Lower leg skin (tissue), 4 donors: Measurements from ENCODE around the gene ERC2. TPM values are rescaled to one million over a fixed set of nuclear protein-coding genes. Genes with fewer than 3 reads are reported as not detected.

ENCODE experiments used
- DNase-seq, 2 donors: peaks; one replicate each; pipeline ENCODE4 v3.0.0-alpha.2; 2019; ENCODE audit warnings: low spot score in 2 of 2
- H3K4me3 ChIP-seq: fragments of 200-600 bp; sonication (generic); 2 replicates; pipeline ENCODE4 v1.5.1; 2017; ENCODE audit warnings: mild to moderate bottlenecking, low read depth; ENCODE audit not compliant: poor library complexity, severe bottlenecking
- CTCF ChIP-seq, 3 donors: fragments of 450-650 bp; IDR thresholded peaks; one replicate each; pipeline ENCODE4 v1.5.1; 2016; ENCODE audit warnings: antibody characterized with exemption in 3 of 3, mild to moderate bottlenecking in 3 of 3, moderate library complexity in 2 of 3
- POLR2A ChIP-seq, 2 donors: fragments of 450-650 bp; IDR thresholded peaks; one replicate each; pipeline ENCODE4 v1.6.1; 2016 to 2017; ENCODE audit warnings: antibody characterized with exemption in 2 of 2, mild to moderate bottlenecking in 1 of 2, moderate library complexity in 1 of 2
- WGBS, 2 donors: methylation state at CpG; one replicate each; pipeline ENCODE4 v1.1.5; 2018; 5-methylcytosine and 5-hydroxymethylcytosine counted together
- intact Hi-C: fragments of 100-400 bp; cut with DNase I; formaldehyde crosslinking; loops from one replicate; pipeline ENCODE4 v1.15.0; 2023; ENCODE audit warnings: low total_unique reads
- total RNA-seq, 4 donors: library from RNA; depleted of rRNA; stranded (reverse); fragments of >200 nt; gene quantifications; one replicate each; pipeline ENCODE4 v1.1.0, GENCODE V29; 2016

Gene ERC2
- total RNA-seq, 4 donors from 2014 or later, result 0.23 to 1.3 (median 0.42) TPM; not detected in 1

GRCh38 chr3:56130036-56130435 is 338.2 kb downstream of the ERC2 start:
- intact Hi-C loops, result no loop called here
- WGBS, 2 donors, result 82 to 89% methylated on average over 2 of the region's 2 CpGs
- no peak for DNase-seq
- no peak for TF ChIP-seq POLR2A (IDR thresholded peaks at IDR 0.05)
- no peak for TF ChIP-seq CTCF (IDR thresholded peaks at IDR 0.05)
- no peak overlapping the region for H3K4me3 ChIP-seq

- DNase-seq, result no peak
- intact Hi-C loops, result no loop called here
- H3K4me3 ChIP-seq, result no peak overlapping the region
- TF ChIP-seq POLR2A (IDR thresholded peaks at IDR 0.05) (no peak), CTCF (IDR thresholded peaks at IDR 0.05) (no peak)
Measured at GRCh38 chr3:56126632-56127031, 341.6 kb downstream of the ERC2 start.

DNA sequence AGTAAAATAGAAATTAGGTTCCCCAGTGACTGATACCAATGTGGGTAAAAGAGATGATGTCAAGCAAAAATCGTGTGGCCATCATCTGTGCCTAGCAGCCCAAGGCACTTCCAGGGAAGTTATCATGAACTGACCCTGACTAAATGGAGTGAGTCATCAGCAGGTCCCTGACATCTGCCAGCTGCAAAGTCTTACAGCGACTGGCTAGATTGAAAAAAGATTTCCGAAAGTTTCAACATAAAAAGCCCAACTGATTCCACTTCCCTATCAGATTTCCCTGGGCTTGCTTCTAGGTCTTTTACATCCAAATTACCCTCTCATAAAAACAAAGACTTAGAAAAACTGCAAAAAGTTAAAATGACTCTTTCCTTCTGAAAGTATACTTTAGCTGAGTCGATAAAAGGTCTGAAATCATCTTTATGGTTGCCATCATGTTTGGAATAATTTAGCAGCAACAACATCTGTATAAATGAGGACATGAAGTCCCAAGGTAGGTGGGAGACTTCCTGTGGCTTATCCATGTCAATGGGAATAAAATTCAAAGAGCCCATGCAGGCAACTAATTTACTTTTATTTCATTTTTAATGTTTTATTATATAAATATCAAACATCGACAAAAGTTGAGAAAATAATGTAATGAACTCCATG is 342.8 kb downstream of the ERC2 start:
- TF ChIP-seq CTCF (IDR thresholded peaks at IDR 0.05) (no peak), POLR2A (IDR thresholded peaks at IDR 0.05) (no peak)
- intact Hi-C loops, result no loop called here
- DNase-seq, result peak in 1 of 2 donors; percentile 17
- no peak overlapping the region for H3K4me3 ChIP-seq
- 33 to 39% methylated on average over 5 of the region's 5 CpGs for WGBS, 2 donors

DNA sequence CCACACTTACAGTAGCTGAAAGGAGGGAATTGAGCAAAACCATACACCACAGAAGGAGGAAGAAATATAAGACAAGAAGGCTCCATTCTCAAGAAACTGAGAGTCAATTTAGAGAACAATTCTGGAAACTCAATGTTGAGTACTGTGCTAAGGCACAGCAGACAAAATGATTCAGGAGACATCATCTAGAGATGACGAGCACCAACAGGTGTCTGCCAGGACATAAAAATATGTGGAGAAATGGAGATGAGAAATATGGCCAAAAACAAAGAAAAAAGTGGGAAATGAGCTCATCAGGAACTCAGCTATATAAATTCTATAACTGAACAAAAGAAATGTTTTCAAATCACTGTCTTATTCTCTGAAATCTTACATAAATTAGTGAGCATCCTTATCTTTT is 343.7 kb downstream of the ERC2 start:
- no peak for DNase-seq
- no peak for TF ChIP-seq POLR2A (IDR thresholded peaks at IDR 0.05)
- TF ChIP-seq CTCF (IDR thresholded peaks at IDR 0.05), result no peak
- intact Hi-C loops, result no loop called here
- WGBS, 2 donors, result 69 to 75% methylated on average over 1 of the region's 1 CpG
- H3K4me3 ChIP-seq, result no peak overlapping the region

- 81 to 92% methylated on average over 3 of the region's 3 CpGs for WGBS, 2 donors
- intact Hi-C loops, result no loop called here
Measured at GRCh38 chr3:56123487-56123886, 344.8 kb downstream of the ERC2 start.

More at GRCh38 chr3:56123487-56123886, 344.8 kb downstream of the ERC2 start:
- no peak for TF ChIP-seq CTCF (IDR thresholded peaks at IDR 0.05)
- TF ChIP-seq POLR2A (IDR thresholded peaks at IDR 0.05), result no peak
- H3K4me3 ChIP-seq, result no peak overlapping the region
- no peak for DNase-seq
